T-cell (primary cell): ENCODE measurements around the gene LIN7B. TPM values are rescaled to one million over a fixed set of nuclear protein-coding genes. Genes with fewer than 3 reads are reported as not detected.

Experiments
- ATAC-seq, 4 experiments: fragments of 200-7000 bp in 3 of 4; fragments of 150-1000 bp in 1 of 4; cut with Tn5 transposase; replicated peaks in 1 of 4; 1 replicate in 3 of 4; 2 replicates in 1 of 4; pipeline ENCODE4 v1.10.0; 2021; ENCODE audit warnings: moderate library complexity in 3 of 4, mild to moderate bottlenecking in 2 of 4, moderate number of reproducible peaks in 1 of 4
- CTCF ChIA-PET, 2 donors: fragments of 300-600 bp; sonication (Branson Sonifier 250); formaldehyde crosslinking; loops; one replicate each; lab custom pipeline; 2022; ENCODE audit warnings: antibody characterized with exemption in 2 of 2; lab: Charles Lee
- POLR2A ChIA-PET, 2 donors: fragments of 300-600 bp; sonication (Branson Sonifier 250); formaldehyde crosslinking; loops; one replicate each; lab custom pipeline; 2022; ENCODE audit warnings: antibody characterized with exemption in 2 of 2; lab: Charles Lee
- DNase-seq, 35 experiments: peaks; one replicate each; pipeline versions ENCODE4 v3.0.0 to v3.0.0-alpha.2; 2013 to 2023
- H3K27ac ChIP-seq: one replicate; pipeline ENCODE4 v1.5.1; 2013; ENCODE audit warnings: low read length
- H3K27me3 ChIP-seq, 2 experiments: replicated peaks in 1 of 2; 1 replicate in 1 of 2; 2 replicates in 1 of 2; pipeline versions ENCODE4 v1.6.1 to v1.7.0; 2013; ENCODE audit warnings: low read length in 1 of 2, mixed read lengths in 1 of 2; ENCODE audit not compliant: control insufficient read depth in 2 of 2, insufficient read depth in 2 of 2; ENCODE audit errors: extremely low read depth in 1 of 2
- H3K36me3 ChIP-seq, 2 donors: 1 replicate in 1 of 2; 2 replicates in 1 of 2; pipeline versions ENCODE4 v1.6.1 to v1.7.0; 2013; ENCODE audit warnings: low read length in 1 of 2; ENCODE audit not compliant: control insufficient read depth in 2 of 2, insufficient read depth in 1 of 2; ENCODE audit errors: extremely low read depth in 1 of 2
- H3K4me1 ChIP-seq, 2 experiments: 1 replicate in 1 of 2; 2 replicates in 1 of 2; pipeline versions ENCODE4 v1.6.1 to v1.7.0; 2013; ENCODE audit warnings: low read length in 2 of 2, mixed read lengths in 1 of 2; ENCODE audit not compliant: insufficient read depth in 2 of 2, control insufficient read depth in 1 of 2; ENCODE audit errors: extremely low read depth in 1 of 2
- H3K4me3 ChIP-seq, 2 donors: 1 replicate in 1 of 2; 2 replicates in 1 of 2; pipeline versions ENCODE4 v1.5.1 to v1.7.0; 2013; ENCODE audit warnings: mild to moderate bottlenecking in 2 of 2, low read length in 1 of 2, moderate library complexity in 1 of 2; ENCODE audit not compliant: control insufficient read depth in 1 of 2; ENCODE audit errors: extremely low read depth in 1 of 2
- H3K9me3 ChIP-seq: 2 replicates; pipeline ENCODE4 v1.7.0; 2013
- H3K27ac Mint-ChIP-seq, 2 donors: one replicate each; pipeline ENCODE4 v1.8.0; 2020 to 2021; ENCODE audit warnings: mild to moderate bottlenecking in 2 of 2, mixed read lengths in 2 of 2
- H3K27me3 Mint-ChIP-seq, 2 donors: one replicate each; pipeline ENCODE4 v1.8.0; 2021 to 2022; ENCODE audit warnings: mixed read lengths in 2 of 2
- H3K36me3 Mint-ChIP-seq: one replicate; pipeline ENCODE4 v1.8.0; 2021; ENCODE audit warnings: mixed read lengths
- H3K4me1 Mint-ChIP-seq, 3 donors: one replicate each; pipeline ENCODE4 v1.8.0; 2020 to 2022; ENCODE audit warnings: mixed read lengths in 3 of 3, mild to moderate bottlenecking in 1 of 3
- H3K4me3 Mint-ChIP-seq, 3 donors: one replicate each; pipeline ENCODE4 v1.8.0; 2020 to 2022; ENCODE audit warnings: mild to moderate bottlenecking in 3 of 3, mixed read lengths in 3 of 3, moderate library complexity in 3 of 3
- H3K9me3 Mint-ChIP-seq, 3 donors: one replicate each; pipeline ENCODE4 v1.8.0; 2020 to 2022; ENCODE audit warnings: mixed read lengths in 3 of 3
- WGBS: methylation state at CpG from one replicate; pipeline ENCODE4 v1.1.5; 2013; ENCODE audit warnings: missing lambda C conversion rate; ENCODE audit not compliant: insufficient coverage; 5-methylcytosine and 5-hydroxymethylcytosine counted together
- total RNA-seq, 35 experiments: library from RNA in 6 of 35; stranded (reverse) in 6 of 35; fragments of 120-200 nt in 1 of 35; gene quantifications; one replicate each; pipeline versions ENCODE4 v1.2.1 to v1.2.4 and lab custom pipeline; 2013 to 2026

The LIN7B gene
- total RNA-seq, 5 donors from 2014 or later (not counting 1 experiment from before 2014, with no cell fraction given), result 8.1 to 17.8 (median 12.9) TPM

DNA sequence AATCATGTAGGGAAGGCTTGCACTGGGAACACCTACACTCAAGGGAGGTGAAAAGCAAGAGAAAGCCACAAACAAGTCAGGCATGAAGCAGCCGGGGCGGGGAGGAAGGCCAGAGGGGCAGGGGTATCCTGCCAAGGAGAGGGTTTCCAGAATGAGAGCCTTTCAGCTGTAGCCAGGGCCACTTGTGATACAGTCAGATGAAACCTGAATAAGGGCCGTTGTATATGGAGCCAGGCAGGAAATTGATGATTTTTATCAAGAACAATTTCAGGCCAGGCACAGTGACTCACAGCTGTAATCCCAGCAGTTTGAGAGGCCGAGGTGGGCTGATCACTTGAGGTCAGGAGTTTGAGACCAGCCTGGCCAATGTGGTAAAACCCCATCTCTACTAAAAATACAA is 47.8 kb downstream of the LIN7B start:
- H3K36me3 Mint-ChIP-seq, result no peaks in the 10 kb centered on the region
- ATAC-seq (no peak), DNase-seq (no peak)
- H3K9me3 Mint-ChIP-seq, result no peaks in the 10 kb centered on the region
- Histone ChIP-seq H3K36me3 (no peaks in the 10 kb centered on the region), H3K9me3 (no peaks in the 10 kb centered on the region), H3K4me1 (peaks cover 2 to 12% of the 10 kb centered on the region in 2 experiments), H3K27ac (no peak overlapping the region), H3K4me3 (no peak overlapping the region), H3K27me3 (peaks cover 3 to 58% of the 10 kb centered on the region in 2 experiments)
- H3K4me1 Mint-ChIP-seq, result peaks cover 6 to 9% (median 8%) of the 10 kb centered on the region in 3 donors
- ChIA-PET CTCF (no interaction called here), POLR2A (no interaction called here)
- no peak overlapping the region for H3K27ac Mint-ChIP-seq
- H3K27me3 Mint-ChIP-seq, result peaks cover 40 to 43% of the 10 kb centered on the region in 2 donors
- 52% methylated on average over 4 of the region's 4 CpGs for WGBS
- no peak overlapping the region for H3K4me3 Mint-ChIP-seq

DNA sequence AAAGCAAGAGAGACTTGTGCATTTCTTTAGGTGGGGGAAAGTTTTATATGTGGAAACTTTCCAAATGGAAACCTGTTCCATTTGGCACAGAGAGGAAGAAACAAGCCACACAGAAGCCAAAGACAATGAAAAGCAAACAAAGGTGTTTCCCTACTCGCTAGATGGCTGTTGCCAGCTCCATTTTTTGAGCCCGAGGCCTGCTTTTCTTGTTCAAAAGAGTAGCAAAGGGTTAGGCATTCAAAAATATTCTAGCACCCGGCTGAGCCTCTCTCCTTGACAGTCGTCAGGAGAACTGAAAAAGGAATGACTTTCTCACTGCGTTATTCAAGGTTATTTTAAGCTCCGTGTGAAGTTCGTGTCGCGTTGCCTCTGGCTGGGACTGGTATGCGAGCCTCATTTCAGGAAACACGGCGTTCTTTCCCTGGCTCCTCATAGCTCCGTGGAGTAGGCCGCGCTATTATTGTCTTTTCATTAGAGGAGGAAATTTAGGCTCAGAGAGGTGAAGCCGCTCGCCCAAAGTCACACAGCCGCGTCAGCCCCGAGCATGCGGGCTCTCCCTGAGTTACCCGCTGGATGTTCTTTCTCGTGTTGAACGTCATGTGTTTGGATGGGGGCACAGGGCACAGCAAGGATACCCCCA is 51.1 kb downstream of the LIN7B start:
- Histone ChIP-seq H3K4me3 (no peak overlapping the region), H3K27me3 (peaks cover 0 to 42% of the 10 kb centered on the region in 2 experiments), H3K36me3 (no peaks in the 10 kb centered on the region), H3K9me3 (no peaks in the 10 kb centered on the region), H3K27ac (no peak overlapping the region), H3K4me1 (no peaks in the 10 kb centered on the region)
- no peaks in the 10 kb centered on the region for H3K36me3 Mint-ChIP-seq
- DNase-seq, result no peak
- ChIA-PET CTCF (no interaction called here), POLR2A (no interaction called here)
- H3K9me3 Mint-ChIP-seq, result no peaks in the 10 kb centered on the region
- no peak for ATAC-seq
- H3K27ac Mint-ChIP-seq, result no peak overlapping the region
- no peak overlapping the region for H3K4me3 Mint-ChIP-seq
- 87% methylated on average over 13 of the region's 24 CpGs for WGBS
- H3K27me3 Mint-ChIP-seq, result peaks cover 20 to 23% of the 10 kb centered on the region in 2 donors
- H3K4me1 Mint-ChIP-seq, result no peaks in the 10 kb centered on the region

GRCh38 chr19:49165865-49166301 is 51.7 kb downstream of the LIN7B start:
- Mint-ChIP-seq H3K9me3 (no peaks in the 10 kb centered on the region), H3K27ac (no peak overlapping the region), H3K4me3 (no peak overlapping the region), H3K27me3 (peaks cover 13 to 21% of the 10 kb centered on the region in 2 donors), H3K36me3 (no peaks in the 10 kb centered on the region), H3K4me1 (no peaks in the 10 kb centered on the region)
- no peak for DNase-seq
- CTCF ChIA-PET, result no interaction called here
- ATAC-seq, result no peak
- Histone ChIP-seq H3K9me3 (no peaks in the 10 kb centered on the region), H3K4me1 (no peaks in the 10 kb centered on the region), H3K27me3 (peaks cover 0 to 38% of the 10 kb centered on the region in 2 experiments), H3K27ac (no peak overlapping the region), H3K36me3 (no peaks in the 10 kb centered on the region), H3K4me3 (no peak overlapping the region)
- WGBS, result 81% methylated on average over 30 of the region's 30 CpGs
- POLR2A ChIA-PET, result no interaction called here

DNA sequence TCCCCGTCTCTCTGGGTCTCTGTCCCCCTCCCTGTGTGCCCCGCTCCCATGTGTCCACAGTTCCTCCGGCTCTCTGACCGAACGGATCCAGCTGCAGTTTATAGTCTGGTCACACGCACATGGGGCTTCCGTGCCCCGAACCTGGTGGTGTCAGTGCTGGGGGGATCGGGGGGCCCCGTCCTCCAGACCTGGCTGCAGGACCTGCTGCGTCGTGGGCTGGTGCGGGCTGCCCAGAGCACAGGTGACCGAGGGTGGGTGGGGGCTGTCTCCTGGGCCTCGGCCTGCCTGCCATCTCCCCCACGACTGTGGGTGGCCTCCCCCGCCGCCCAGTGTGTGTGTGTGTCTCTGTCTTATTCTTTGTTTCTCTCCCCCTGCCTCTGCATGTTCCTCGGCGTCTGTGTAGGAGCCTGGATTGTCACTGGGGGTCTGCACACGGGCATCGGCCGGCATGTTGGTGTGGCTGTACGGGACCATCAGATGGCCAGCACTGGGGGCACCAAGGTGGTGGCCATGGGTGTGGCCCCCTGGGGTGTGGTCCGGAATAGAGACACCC is 53.8 kb downstream of the LIN7B start:
- H3K9me3 ChIP-seq, result no peaks in the 10 kb centered on the region
- Mint-ChIP-seq H3K36me3 (no peaks in the 10 kb centered on the region), H3K4me1 (no peaks in the 10 kb centered on the region), H3K27me3 (peaks cover 16 to 17% of the 10 kb centered on the region in 2 donors), H3K9me3 (no peaks in the 10 kb centered on the region), H3K4me3 (no peak overlapping the region), H3K27ac (no peak overlapping the region)
- H3K4me3 ChIP-seq, result no peak overlapping the region
- WGBS, result 85% methylated on average over 17 of the region's 25 CpGs
- ATAC-seq (no peak), DNase-seq (no peak)
- ChIA-PET CTCF (no interaction called here), POLR2A (no interaction called here)
- no peak overlapping the region for H3K27ac ChIP-seq
- H3K36me3 ChIP-seq, result no peaks in the 10 kb centered on the region
- H3K4me1 ChIP-seq, result no peaks in the 10 kb centered on the region
- peaks cover 0 to 39% of the 10 kb centered on the region in 2 experiments for H3K27me3 ChIP-seq

Other genes with a start within 250 kb of the LIN7B start
- gene PLEKHA4, start 245.8 kb upstream of the LIN7B start, total RNA-seq, result 10 to 100 TPM in 1 of 5 donors, 1 to 10 TPM in 4; 2.7 to 11.8 (median 5.2) TPM
- 100 to 1,000 TPM in 2 of 5 donors, 10 to 100 TPM in 3; 74.4 to 713 (median 93.6) TPM for gene PPP1R15A, start 241.9 kb upstream of the LIN7B start, total RNA-seq
- under 1 TPM in 1 of 5 donors, not detected in 4; 0.26 TPM for gene TULP2, start 215.6 kb upstream of the LIN7B start, total RNA-seq
- 100 to 1,000 TPM; 122 to 177 (median 165) TPM for gene NUCB1, start 214.1 kb upstream of the LIN7B start, total RNA-seq
- 1 to 10 TPM in 4 of 5 donors, under 1 TPM in 1; 0.93 to 1.7 (median 1.2) TPM for gene DHDH, start 180.7 kb upstream of the LIN7B start, total RNA-seq
- 100 to 1,000 TPM in 3 of 5 donors, 10 to 100 TPM in 2; 76.6 to 201 (median 183) TPM for gene BAX, start 159.5 kb upstream of the LIN7B start, total RNA-seq
- gene FTL, start 149.1 kb upstream of the LIN7B start, total RNA-seq, result 1,000 to 10,000 TPM in 2 of 5 donors, 100 to 1,000 TPM in 3; 594 to 1,085 (median 906) TPM
- gene GYS1, start 121.1 kb upstream of the LIN7B start, total RNA-seq, result 10 to 100 TPM; 28.1 to 58.9 (median 52.4) TPM
- gene RUVBL2, start 120.5 kb upstream of the LIN7B start, total RNA-seq, result 10 to 100 TPM; 20.3 to 48.7 (median 41.4) TPM
- gene LHB, start 97.3 kb upstream of the LIN7B start, total RNA-seq, result under 1 TPM in 1 of 5 donors, not detected in 4; 0.57 TPM
- not detected for gene CGB3, start 90.0 kb upstream of the LIN7B start, total RNA-seq
- not detected for gene CGB2, start 82.5 kb upstream of the LIN7B start, total RNA-seq
- gene CGB1, start 77.5 kb upstream of the LIN7B start, total RNA-seq, result not detected
- gene CGB5, start 70.5 kb upstream of the LIN7B start, total RNA-seq, result not detected
- not detected for gene CGB8, start 65.3 kb upstream of the LIN7B start, total RNA-seq
- not detected for gene CGB7, start 56.6 kb upstream of the LIN7B start, total RNA-seq
- gene NTF4, start 49.6 kb upstream of the LIN7B start, total RNA-seq, result not detected
- not detected for gene KCNA7, start 41.7 kb upstream of the LIN7B start, total RNA-seq
- 100 to 1,000 TPM; 406 to 704 (median 645) TPM for gene SNRNP70, start 28.9 kb upstream of the LIN7B start, total RNA-seq
- 1 to 10 TPM; 2.1 to 3.7 (median 2.5) TPM for gene C19orf73, start 4.8 kb downstream of the LIN7B start, total RNA-seq
- gene PPFIA3, start 5.2 kb downstream of the LIN7B start, total RNA-seq, result 1 to 10 TPM; 3.8 to 4.7 (median 4.1) TPM
- gene HRC, start 41.0 kb downstream of the LIN7B start, total RNA-seq, result not detected
- gene TRPM4, start 43.4 kb downstream of the LIN7B start, total RNA-seq, result under 1 TPM in 3 of 5 donors, not detected in 2; 0.43 to 0.89 (median 0.50) TPM
- 1 to 10 TPM; 5.4 to 8.1 (median 6.4) TPM for gene SLC6A16, start 210.8 kb downstream of the LIN7B start, total RNA-seq
- gene CD37, start 221.0 kb downstream of the LIN7B start, total RNA-seq, result 100 to 1,000 TPM; 365 to 435 (median 369) TPM
- gene TEAD2, start 248.0 kb downstream of the LIN7B start, total RNA-seq, result under 1 TPM in 3 of 5 donors, not detected in 2; 0.20 to 0.43 (median 0.28) TPM
- not detected for gene DKKL1, start 249.5 kb downstream of the LIN7B start, total RNA-seq